ENCODE results near the gene C21orf58.
A peak's percentile ranks its signal among the peaks of the same experiment; 100 is the strongest.

The C21orf58 gene

DNA sequence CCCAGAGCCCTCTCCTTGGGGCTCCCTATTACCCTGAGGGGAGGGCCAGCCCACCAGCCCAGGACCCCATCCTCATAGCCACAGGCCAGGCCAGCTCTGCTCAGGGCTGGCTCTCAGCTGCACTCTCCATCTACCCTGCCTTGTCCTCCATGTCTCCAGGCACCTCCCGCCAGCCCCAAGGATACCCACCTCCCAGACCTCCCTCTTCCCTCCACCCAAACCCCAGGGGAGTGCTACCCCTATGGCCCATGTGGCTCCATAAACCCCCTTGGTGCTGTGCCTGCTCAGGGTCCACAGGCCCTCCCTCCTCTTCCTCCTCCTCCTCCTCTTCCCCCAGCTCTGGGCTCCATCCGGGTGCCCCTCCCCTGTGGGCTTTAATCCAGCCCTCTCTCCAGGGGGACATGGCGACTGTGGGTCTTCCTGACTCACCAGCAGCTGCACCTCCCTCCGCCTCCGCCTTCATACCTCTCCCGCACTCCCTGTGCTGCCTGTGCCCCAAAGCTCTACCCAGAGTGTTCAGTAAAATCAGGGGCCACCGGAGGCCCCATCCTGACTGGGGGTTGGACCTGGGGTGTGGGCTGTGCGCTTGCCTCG, 28.4 kb downstream of the C21orf58 start:
- DNase-seq (ENCODE audit: low spot score), result no peak

DNA sequence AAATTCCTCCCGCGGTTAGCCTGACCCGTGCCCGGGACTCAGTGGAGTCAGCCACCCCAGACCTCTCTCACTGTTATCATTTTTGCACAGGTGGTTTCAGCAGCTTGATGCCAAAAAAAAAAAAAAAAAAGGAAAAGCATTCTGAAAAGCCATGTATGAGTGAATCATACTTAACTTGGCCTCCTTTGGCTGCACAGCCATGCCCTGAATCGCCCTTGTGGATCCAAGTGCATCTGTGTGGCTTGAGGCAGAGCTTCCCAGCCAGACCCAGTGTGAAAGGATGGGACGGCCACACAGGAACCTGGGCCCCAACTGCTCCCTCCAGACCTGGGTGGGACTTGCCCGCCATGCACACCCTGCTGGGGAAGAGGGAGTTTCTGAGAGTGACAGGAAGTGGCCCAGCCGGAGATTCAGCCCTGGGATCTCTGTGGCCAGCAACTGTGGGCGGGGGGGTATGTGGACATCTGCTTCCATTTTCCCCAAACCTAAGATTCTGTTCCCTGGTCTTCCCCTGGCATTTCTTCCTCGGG, 29.0 kb downstream of the C21orf58 start:
- no peak for DNase-seq (ENCODE audit: low spot score)

DNA sequence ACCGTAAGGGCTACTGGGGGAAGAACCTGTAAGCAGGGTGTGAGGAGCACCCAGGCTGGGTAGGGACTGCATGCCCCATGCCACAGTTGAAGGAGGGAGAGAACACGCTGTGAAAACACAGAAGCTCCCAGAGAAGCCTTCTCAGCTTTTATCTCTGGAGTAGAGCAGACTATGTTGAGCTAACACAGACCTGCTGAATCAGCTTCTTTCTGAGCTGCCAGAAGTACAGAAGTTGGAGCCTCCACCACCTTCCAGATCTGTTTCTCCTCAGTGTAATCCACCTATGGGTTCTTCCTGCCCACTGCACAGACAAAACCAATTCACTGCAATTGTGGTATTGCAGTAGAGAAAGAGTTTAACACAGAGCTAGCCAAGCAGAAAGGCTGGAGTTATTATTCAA, 32.1 kb downstream of the C21orf58 start:
- no peak for DNase-seq (ENCODE audit: low spot score)

DNA sequence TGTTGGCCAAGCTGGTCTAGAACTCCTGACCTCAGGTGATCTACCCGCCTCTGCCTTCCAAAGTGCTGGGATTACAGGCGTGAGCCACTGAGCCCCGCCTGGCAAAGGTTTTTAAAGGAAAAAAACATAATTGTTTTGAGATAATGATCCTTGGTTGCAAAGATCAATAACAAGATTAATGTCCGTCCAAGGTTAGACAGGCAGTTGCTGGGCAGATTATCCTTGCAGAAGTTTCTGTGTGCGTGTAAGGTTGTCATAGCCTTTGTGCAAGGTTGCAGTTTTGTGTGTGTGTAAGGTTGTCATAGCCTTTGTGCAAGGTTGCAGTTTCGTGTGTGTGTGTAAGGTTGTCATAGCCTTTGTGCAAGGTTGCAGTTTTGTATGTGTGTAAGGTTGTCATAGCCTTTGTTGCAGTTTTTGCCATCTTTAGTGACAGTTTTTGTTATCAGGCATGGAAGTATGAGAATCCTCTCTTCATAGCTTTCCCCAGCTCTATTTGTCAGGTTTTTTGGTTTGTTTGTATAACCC, 34.0 kb downstream of the C21orf58 start:
- DNase-seq (ENCODE audit: low spot score), result no peak

DNA sequence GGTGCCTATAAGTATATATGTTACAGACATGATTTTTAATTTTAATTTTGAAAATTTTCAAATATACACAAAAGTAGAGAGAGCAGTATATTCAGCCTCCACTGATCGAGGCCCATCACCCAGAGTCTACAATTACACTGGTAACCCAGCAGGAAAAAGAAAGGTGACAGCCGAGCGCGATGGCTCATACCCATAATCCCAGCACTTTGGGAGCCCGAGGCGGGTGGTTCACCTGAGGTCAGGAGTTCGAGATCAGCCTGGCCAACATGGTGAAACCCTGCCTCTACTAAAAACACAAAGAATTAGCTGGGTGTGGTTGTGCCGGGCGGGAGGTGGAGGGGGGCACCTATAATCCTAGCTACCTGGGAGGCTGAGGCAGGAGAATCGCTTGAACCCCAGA, 36.1 kb downstream of the C21orf58 start:
- DNase-seq (ENCODE audit: low spot score), result no peak

DNA sequence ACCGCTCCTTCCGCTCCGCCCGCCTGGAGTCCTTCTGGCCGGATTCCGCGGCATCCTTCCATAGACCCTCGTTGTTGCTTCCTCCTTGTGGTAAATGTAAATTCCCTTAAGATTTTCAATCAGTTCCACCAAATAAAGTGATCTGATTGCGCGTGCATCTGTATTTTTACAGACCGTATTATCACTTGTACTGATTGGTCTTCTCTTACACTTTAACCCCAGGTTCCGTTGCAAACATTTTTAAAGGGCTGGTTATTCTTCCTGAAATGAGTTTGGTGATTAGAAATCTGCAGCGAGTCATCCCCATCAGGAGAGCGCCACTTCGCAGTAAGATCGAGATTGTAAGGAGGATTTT, 37.0 kb downstream of the C21orf58 start:
- no peak for DNase-seq (ENCODE audit: low spot score)

DNA sequence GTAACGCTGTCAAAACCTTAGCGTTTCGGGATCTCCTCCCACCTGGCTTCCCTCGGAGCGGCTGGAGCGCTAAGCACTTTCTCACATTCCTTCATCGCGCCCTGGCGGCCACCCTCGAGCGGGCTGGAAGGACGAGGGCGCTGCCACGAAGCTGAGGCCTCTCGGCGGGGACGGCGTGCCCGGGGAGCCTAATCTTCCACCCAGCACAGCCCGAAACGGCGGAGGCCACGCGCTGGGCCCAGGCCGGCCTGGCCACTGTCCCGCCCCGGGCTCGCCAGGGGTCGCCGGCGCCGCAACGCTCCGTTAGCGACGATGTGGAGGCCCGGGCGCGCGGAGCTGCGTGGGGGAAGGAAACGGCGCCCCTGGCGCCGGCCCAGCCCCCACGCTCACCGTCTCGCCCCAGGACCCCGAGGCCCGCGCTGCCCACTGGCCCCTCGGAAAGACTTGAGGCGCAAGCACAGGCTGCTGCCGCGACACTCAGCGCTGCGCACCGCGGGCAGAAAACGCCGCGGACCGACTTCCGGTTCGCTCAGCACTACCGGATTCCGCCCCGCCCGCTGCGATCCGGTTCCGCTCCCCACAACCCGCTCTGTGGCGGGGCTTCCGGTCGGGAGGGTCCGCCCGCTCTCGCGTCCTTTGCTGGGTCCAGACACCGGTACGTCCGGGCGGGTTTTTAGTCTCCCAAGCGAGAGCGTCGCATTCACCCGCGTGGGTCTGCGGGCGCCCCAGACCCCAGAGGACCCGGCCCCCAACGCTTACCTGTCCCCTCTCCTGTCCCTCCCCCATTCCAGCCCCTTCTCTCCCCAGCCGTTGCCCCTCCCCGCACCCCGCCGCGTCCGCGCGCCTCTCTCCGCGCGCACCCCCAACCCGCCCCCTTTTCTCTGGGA, 37.7 kb downstream of the C21orf58 start, which contains the start of gene YBEY:
YBEY (plus strand) TSS at position 582 of the 887 bp plus-strand sequence. CDS start 572 bp downstream, outside the sequence.
- DNase-seq (ENCODE audit: low spot score), result peak; percentile 95

DNA sequence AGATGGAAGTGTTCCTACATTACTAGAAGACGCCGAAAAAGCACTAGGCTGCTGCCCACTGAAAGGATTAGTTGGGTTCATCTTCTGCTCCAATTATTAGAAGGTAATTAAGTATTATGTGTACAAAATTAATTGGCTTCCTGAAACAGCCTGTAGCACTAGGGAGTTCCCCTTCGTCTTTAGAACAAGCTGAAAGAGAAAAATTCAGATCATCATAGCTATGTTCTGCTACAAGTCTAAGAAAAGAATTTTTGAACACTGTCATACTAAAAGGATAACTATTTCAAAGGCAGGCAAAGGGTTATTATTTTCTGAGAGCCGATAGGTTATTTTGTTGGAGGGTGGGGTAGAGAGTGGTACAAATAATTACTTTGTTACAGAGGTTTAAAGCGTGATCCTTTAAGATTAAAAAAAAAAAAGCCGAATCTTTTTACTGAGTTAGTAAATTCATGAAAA, 38.4 kb downstream of the C21orf58 start, which contains the start of gene MCM3AP:
MCM3AP (minus strand) TSS at position 406 of the 456 bp plus-strand sequence; CDS start at position 81, 325 bp downstream.
- no peak for DNase-seq (ENCODE audit: low spot score)

DNA sequence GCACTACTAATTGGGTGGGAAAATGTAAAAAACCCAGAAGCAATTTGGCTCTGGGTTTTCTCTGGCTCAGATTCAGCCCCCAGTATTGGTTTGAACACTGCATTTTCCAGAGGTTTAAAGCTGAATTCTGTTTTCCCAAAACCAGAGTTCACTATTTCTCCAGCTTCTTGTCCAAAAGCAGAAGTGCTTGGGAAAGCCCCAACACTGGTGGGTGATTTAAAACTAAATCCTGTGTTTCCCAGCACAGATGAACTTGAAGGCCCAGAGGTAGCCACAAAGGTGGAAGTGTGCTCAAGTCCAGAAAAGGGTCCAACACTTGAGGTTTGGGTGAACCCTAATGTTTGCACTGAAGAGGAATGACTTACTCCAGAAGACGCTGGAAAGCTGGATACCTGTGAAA, 38.9 kb downstream of the C21orf58 start:
- no peak for DNase-seq (ENCODE audit: low spot score)

DNA sequence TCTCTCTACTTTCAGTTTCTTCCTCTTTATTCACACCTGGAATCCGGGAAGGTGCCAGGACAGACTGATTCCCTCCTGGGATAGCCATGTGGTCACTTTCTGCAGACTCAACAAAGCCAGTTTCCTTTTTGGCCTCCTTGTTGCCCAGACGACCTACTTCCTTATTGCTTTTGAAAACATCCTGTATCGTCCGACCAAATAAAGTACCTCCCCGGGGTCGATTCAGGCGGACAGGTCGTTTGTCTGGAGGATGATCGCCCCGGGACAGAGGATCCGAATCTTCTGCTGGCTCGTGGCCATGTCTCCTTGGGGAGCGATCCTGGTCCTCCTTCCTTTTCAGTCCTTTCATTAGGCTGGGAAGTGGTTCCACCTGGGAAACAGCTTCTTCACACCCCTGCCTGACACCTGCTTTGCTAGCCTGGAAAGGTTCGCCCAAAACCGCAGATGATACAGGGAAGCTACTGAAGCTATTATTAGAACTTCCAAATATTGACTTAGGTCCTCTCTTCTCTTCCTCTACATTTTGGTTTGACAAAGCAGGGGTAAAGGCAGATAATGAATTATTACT, 39.5 kb downstream of the C21orf58 start:
- DNase-seq (ENCODE audit: low spot score), result no peak

DNA sequence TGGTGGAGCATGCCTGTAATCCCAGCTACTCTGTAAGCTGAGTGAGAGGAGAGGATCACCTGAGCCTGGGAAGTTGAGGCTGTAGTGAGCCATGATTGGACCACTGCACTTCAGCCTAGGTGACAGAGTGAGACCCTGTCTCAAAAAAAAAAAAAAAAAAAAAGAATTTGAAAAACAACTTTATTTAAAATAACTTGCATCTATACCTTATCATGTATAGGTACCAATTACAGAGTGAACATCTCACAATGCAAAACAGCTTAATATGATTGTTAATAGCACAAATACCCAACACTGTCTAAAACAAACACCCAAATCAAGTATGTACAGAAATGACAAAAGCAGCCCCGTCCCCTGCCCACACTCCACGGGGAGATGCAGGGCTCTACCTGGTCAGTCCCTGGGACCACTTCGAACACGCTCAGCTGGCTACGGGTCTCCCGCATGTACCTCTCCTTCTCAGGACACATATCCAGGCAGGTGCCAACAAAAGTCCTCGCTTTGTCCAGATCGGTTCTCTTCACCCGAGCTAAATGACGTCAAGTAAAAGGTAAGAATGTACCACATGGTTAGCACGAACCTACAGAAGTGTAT, 48.8 kb downstream of the C21orf58 start:
- DNase-seq (ENCODE audit: low spot score), result no peak

DNA sequence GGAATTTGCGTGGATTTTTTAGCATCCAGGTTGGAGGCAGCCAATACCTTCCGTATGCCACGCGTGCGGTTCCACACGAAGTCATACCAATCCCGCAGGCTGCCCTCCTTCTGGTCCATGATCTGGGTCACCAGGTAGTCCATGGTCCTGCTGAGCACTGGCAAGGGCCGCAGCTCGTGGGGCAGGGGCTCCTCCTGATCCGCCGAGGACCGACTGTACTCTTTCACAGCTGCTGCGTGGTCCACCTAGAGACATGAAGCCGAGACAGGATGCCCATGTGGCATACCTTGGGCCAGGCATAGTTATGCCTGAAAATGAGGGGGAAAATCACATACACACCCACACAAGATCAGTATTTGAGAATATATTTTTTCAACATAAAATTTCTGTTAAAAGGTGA, 50.3 kb downstream of the C21orf58 start:
- DNase-seq (ENCODE audit: low spot score), result no peak

DNA sequence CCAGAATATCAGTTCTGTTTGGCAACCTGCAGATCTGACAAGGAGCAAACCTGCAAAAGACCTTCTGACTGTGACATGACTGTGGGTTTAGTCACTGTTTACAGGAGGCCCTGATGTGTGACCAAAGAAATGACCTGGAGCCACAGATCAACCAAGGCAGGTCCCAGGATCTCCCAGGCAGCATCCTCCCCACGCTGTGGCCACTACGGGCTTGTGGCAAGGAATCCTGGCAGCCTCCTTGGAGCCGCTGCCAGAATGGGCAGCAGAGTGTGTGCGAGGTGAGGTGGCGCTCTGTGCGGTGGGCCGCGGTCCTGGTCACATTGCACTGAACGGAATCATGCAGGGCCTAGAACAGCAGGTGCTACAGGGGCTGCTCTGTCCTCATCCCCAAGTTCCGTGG, 54.2 kb downstream of the C21orf58 start:
- no peak for DNase-seq (ENCODE audit: low spot score)

DNA sequence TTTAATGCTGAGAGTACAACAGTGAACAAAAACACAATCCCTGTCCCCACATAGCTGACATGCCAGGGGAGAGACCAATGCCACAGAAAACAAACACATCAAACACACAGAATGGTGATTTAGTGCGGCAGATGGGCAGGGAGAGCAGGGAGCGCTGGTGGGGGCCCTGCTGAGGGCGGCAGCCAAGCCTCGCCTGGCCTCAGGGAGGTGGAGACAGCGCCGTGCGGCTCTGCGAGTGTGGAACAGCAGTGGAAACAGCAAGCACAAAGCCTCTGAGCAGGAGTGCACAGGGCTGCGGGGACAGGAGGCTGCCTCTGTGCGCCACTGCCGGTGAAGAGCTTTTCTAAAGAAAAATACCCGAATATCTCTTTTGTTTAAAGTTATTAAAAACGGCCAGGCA, 55.3 kb downstream of the C21orf58 start:
- no peak for DNase-seq (ENCODE audit: low spot score)

DNA sequence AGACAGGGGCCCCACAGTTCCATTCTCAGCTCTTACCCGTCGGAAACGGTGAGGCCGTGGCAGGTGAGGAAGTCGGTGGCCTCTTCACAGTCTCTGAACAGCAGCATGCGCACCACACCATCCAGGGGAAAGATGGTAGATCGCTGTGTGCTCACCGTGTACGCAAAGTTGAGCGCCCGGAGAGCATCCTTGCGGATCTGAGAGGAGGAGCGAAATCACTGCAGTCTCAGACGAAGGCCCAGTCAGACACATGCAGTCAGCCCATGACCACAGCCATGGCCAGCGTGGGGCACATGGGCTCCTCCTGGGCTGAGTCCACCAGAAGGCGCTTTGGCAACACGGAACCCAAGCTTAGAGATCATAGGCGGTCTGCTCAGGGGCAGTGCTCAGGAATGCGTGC, 56.7 kb downstream of the C21orf58 start:
- no peak for DNase-seq (ENCODE audit: low spot score)

DNA sequence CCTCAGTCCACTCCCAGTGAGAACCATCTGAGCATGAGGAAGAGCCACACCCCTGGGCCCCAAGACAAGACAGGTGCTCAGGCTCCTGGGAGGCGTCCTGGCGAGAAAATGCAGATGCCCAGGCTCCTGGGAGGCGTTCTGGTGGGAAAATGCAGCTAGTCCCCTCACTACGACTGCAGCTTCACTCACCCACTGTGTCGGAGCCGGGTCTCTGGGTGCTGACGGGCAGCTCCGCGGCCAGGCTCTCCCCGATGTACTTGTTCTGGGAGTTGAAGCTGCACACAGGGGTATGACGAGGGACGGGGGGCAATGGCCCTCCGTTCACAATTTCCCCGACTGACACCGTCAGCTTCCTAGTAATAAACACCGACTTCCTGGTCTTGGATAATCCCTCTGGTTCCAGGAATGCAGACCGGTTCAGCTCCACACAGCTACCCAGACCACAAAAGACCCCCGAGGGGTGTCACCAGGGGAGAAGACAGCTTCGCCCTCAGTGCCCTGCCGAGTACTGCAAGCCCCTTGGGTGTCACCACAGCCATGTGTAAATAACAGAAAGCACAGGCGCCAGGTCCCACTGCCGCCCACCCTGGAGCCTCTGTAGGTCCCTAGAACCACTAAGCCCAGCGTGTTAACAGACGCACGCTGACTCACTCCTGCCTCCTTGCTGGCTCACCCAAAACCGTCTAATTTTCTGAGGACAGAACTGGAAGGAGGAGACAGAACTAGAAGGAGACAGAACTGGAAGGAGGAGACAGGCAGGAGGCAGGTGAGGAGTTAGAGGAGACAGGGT, 57.7 kb downstream of the C21orf58 start:
- no peak for DNase-seq (ENCODE audit: low spot score)

DNA sequence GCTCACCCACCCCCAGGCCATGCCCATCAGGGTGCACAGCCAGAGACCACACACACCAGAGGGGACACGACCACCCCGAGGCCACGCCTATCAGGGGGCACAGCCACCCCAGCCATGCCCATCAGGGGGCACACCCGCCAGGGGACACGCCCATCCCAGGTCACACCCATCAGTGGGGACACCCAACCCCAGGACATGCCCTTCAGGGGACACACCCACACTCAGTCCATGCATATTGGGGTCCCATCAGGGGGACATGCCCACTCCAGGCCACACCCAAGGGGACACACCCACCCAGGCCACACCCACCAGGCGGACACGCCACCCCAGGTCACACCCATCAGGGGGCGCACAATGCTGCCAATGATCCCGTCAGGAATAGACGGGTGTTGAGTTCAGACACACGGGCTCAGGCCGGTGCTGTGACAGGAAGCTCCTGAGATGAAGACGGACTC, 59.0 kb downstream of the C21orf58 start:
- DNase-seq (ENCODE audit: low spot score), result peak; percentile 41

DNA sequence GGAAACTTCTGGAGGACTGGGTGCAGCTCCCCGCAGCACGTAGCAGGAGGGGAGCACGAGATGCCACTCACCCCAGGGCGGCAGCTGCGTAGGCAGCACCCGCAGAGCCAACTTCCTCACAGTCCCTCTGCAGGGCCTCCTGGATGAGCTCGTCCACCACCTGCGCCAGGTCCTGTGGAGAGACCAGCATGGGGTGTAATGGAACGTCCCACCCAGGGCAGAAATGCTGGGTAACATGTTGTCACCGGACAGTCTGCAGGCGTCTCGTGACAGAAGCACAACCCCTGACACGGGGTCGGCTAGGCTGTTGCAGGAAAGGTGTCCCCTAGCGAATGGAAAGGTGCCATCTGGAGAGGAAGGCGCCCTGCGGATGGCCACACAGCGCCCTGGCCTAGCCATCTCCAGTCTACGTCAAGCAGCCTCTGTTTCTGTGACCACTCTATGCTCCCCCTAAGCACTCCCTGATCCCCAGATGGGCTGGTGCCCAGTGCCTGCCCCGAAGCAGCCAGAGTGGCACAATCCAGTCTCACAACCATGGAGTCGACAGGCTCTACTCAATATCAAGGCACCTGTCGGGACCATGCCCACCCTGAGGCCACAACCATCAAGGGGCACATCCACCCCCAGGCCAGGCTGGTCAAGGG, 59.5 kb downstream of the C21orf58 start:
- no peak for DNase-seq (ENCODE audit: low spot score)

DNA sequence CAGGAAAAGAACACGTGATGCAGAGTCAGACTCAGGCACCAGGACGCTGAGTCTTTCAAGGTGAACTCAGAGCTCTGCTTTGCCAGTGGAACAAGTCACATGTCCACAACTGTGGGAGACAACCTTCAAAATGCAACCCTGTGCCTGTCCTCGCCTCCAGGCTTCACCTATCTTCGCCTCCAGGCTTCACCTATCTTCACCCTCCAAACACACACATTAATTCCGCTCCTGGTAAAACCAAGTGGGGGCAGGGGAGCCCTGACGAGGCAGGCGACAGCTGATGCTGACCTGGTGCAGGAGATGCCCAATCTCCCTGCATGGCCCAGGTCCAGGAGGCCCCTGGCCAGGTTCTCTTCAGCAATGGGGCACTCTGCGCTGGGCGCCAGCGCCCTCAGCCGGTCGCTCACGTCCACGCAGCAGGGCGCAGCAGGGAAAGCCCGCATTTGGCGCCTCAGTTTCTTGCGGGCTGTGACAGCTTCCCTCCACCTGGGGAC, 67.1 kb downstream of the C21orf58 start:
- DNase-seq (ENCODE audit: low spot score), result no peak

DNA sequence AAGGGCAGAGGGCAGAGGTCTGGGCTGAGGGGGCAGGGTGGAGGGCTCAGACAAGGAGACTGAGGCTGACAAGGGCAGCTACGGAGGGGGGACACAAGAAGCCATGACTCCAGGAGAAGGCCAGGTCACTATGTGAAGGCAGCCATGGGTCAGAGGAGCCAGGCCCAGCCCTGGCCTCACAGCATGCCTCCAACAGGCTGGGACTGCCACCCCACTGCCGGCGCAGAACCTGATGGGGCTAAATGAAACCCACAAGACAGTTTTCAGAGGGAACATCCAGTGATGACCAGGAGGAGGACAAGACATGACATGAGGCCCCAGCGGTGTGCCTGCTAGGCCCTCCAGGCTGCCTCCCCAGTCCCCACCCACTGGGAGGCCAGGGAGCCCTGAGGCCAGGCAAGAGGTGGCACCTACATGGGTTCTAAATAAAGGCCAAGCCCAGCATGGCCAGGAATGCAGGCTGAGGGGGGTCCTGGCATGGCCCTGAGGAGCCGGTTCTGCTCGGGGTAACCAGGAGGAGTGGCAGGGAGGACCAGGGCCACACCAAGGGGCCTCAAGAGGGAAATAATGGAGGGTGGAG, 67.8 kb downstream of the C21orf58 start:
- DNase-seq (ENCODE audit: low spot score), result no peak

Measured in iPS-NIHi11 (cell line).